ENCODE data around the gene SERPIND1. TPM values are rescaled to one million over a fixed set of nuclear protein-coding genes. Genes with fewer than 3 reads are reported as not detected.

The SERPIND1 gene
- total and polyA plus RNA-seq, 2 donors from 2014 or later = not detected

DNA sequence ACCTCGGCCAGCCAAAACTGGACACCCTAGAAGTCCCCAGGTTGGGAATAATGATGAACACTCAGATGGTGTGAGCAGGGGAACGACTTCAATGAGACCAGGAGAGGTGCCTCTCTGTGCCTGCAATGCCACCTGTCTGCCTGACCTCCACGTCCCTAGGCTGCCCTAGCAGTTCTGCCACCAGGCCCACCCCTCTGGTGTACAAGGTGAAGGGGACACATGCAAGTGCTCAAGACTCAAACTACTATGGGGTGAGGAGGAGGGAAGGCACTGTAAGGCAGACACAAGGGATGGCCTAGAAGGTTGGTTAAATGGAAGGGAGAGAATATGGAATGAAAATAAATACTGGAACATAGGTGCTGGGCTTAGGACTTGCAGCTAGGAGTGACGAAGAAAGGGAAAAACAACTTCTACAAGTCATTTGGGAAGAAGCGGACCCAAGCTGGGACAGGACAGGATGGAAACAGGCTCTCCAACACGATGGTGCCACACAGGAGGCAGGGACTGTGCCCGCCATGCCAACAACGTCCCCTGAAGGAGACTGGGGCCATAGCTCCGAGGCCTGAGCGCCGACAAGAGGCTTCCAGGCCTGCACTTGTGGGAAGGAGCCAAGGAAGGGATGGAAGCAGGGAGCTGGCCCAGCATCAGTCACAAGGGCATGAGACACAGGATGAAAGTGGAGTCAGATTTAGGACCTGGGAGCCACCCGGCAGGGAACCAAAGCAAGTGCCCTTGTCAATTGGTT is 18.5 kb downstream of the SERPIND1 start:
- TF ChIP-seq, protein P1, sequence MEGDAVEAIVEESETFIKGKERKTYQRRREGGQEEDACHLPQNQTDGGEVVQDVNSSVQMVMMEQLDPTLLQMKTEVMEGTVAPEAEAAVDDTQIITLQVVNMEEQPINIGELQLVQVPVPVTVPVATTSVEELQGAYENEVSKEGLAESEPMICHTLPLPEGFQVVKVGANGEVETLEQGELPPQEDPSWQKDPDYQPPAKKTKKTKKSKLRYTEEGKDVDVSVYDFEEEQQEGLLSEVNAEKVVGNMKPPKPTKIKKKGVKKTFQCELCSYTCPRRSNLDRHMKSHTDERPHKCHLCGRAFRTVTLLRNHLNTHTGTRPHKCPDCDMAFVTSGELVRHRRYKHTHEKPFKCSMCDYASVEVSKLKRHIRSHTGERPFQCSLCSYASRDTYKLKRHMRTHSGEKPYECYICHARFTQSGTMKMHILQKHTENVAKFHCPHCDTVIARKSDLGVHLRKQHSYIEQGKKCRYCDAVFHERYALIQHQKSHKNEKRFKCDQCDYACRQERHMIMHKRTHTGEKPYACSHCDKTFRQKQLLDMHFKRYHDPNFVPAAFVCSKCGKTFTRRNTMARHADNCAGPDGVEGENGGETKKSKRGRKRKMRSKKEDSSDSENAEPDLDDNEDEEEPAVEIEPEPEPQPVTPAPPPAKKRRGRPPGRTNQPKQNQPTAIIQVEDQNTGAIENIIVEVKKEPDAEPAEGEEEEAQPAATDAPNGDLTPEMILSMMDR (IDR thresholded peaks at IDR 0.05; ENCODE audit: borderline replicate concordance, extremely low read depth, insufficient read depth) = no peak
- H3K27ac ChIP-seq (ENCODE audit: low read depth in 2 of 2, low read length in 2 of 2) = no peak overlapping the region
- intact Hi-C loops (cut with DNase I) = no loop called here
- no peak overlapping the region for H3K9ac ChIP-seq (ENCODE audit: low read length in 3 of 3)
- no peak for DNase-seq
- H3K4me1 ChIP-seq (ENCODE audit: control insufficient read depth in 2 of 3, insufficient read depth in 2 of 3, low read depth in 1 of 3, low read length in 3 of 3) = no peaks in the 10 kb centered on the region
- no peaks in the 10 kb centered on the region for H3K27me3 ChIP-seq (ENCODE audit: control insufficient read depth, insufficient read depth, low read length)
- peaks cover 0 to 42% (median 31%) of the 10 kb centered on the region in 3 donors for H3K36me3 ChIP-seq (ENCODE audit: control insufficient read depth in 2 of 3, insufficient read depth in 3 of 3, low read length in 3 of 3)
- no peaks in the 10 kb centered on the region for H3K9me3 ChIP-seq (ENCODE audit: control insufficient read depth in 2 of 3, insufficient read depth in 1 of 3, low read length in 3 of 3)
- FAIRE-seq = no peak
- H3K4me3 ChIP-seq (ENCODE audit: low read length in 3 of 3) = no peak overlapping the region

DNA sequence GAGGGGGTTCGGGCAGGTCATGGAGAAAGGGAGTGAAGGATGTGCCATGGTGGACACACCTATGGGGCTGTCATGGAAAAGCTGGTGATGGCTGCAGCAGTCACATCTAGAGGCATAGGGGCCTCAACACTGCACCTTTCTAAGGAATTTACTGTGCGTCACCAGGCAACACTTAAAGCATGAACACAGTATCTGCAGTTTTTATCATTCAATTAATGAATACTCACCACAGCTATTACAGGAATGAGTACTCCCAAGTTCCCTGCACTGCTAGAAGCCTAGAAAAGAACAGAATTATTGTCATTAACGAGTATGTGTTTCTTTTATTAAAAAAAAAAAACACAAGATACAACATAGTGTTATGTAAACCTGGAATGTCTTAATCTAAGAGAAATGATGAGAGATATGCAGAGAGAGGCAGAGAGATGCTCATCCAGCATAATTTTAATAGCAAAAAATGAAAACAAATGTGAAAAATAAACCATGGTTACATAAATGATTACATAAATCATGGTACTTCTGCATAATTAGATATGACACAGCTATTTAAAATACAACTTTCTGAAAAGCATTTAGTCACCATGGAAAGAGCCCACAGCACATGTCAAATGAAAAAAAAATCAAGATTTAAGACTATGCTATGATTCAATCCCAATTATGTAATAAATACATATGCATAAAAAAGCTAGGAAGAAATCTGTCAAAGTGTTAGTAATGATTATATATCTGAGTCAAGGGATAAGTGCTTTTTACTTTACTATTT is 19.2 kb downstream of the SERPIND1 start:
- no peak overlapping the region for H3K27ac ChIP-seq (ENCODE audit: low read depth in 2 of 2, low read length in 2 of 2)
- intact Hi-C loops (cut with DNase I) = no loop called here
- DNase-seq (no peak), FAIRE-seq (peak; percentile 45)
- no peaks in the 10 kb centered on the region for H3K4me1 ChIP-seq (ENCODE audit: control insufficient read depth in 2 of 3, insufficient read depth in 2 of 3, low read depth in 1 of 3, low read length in 3 of 3)
- TF ChIP-seq, protein P1 (IDR thresholded peaks at IDR 0.05; ENCODE audit: borderline replicate concordance, extremely low read depth, insufficient read depth) = no peak
- H3K36me3 ChIP-seq (ENCODE audit: control insufficient read depth in 2 of 3, insufficient read depth in 3 of 3, low read length in 3 of 3) = peaks cover 0 to 43% (median 33%) of the 10 kb centered on the region in 3 donors
- no peak overlapping the region for H3K4me3 ChIP-seq (ENCODE audit: low read length in 3 of 3)
- H3K9me3 ChIP-seq (ENCODE audit: control insufficient read depth in 2 of 3, insufficient read depth in 1 of 3, low read length in 3 of 3) = no peaks in the 10 kb centered on the region
- no peaks in the 10 kb centered on the region for H3K27me3 ChIP-seq (ENCODE audit: control insufficient read depth, insufficient read depth, low read length)
- no peak overlapping the region for H3K9ac ChIP-seq (ENCODE audit: low read length in 3 of 3)

DNA sequence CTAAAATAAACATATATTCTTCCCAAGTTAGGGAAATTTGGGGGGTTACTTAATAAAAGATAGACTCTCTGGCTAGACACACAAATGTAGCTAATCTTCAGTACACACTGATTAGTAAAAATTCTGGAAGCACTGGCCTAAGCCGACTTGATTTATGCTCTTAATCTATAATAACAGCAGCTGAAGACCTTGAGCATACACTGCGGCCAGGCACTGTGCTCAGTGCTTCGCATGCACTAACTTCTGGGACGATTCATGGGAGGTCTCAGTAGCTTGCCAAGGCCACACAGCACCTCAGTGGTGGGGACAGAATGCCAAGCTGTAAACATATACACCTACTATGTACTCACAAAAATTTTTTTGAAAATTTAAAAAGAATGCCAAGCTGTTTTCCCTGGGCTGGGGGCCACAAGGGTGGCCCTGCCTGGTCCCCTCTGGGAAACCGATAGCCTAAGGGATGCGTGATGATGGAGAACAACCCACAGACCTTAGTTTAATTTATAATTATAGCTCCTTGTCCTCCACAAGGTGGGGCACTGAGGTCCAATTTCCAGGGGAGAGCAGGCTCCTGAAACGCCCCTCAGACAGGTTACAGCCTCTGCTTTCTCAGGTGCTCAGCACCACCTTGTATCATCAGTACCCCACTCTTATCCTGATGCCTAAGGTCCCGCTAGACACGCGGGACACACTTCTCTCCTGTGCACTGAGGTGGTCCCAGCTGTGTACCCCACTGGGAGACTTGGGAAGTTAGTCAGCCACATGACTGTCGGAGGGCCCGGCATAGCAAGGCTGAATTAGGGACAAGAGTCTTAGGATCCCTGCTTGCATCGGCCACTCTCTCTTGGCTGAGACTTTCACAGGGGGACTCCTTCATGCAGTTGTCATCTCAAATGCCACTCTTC is 20.1 kb downstream of the SERPIND1 start:
- no peak for FAIRE-seq
- Histone ChIP-seq H3K27me3 (ENCODE audit: control insufficient read depth, insufficient read depth, low read length) (no peaks in the 10 kb centered on the region), H3K4me1 (ENCODE audit: control insufficient read depth in 2 of 3, insufficient read depth in 2 of 3, low read depth in 1 of 3, low read length in 3 of 3) (no peaks in the 10 kb centered on the region), H3K9ac (ENCODE audit: low read length in 3 of 3) (no peak overlapping the region), H3K9me3 (ENCODE audit: control insufficient read depth in 2 of 3, insufficient read depth in 1 of 3, low read length in 3 of 3) (no peaks in the 10 kb centered on the region), H3K4me3 (ENCODE audit: low read length in 3 of 3) (no peak overlapping the region), H3K27ac (ENCODE audit: low read depth in 2 of 2, low read length in 2 of 2) (no peak overlapping the region), H3K36me3 (ENCODE audit: control insufficient read depth in 2 of 3, insufficient read depth in 3 of 3, low read length in 3 of 3) (peaks cover 0 to 42% (median 37%) of the 10 kb centered on the region in 3 donors)
- intact Hi-C loops (cut with DNase I) = no loop called here
- TF ChIP-seq, protein P1 (IDR thresholded peaks at IDR 0.05; ENCODE audit: borderline replicate concordance, extremely low read depth, insufficient read depth) = no peak
- no peak for DNase-seq
